Thyroid gland (tissue), 4 donors: ENCODE results near the gene UBXN4. TPM values are rescaled to one million over a fixed set of nuclear protein-coding genes. Genes with fewer than 3 reads are reported as not detected.

Source experiments
- DNase-seq, 2 donors: peaks; one replicate each; pipeline ENCODE4 v3.0.0-alpha.2; 2019
- H3K27ac ChIP-seq, 3 donors: fragments of 200-600 bp; sonication (generic); 1 replicate in 2 of 3; 2 replicates in 1 of 3; pipeline ENCODE4 v1.5.1; 2016 to 2019; ENCODE audit warnings: mild to moderate bottlenecking in 1 of 3, moderate library complexity in 1 of 3
- H3K27me3 ChIP-seq: fragments of 200-600 bp; sonication (generic); one replicate; pipeline ENCODE4 v1.5.1; 2019
- H3K36me3 ChIP-seq, 2 donors: fragments of 200-600 bp; sonication (generic); one replicate each; pipeline ENCODE4 v1.5.1; 2016 to 2019
- H3K4me1 ChIP-seq, 2 donors: fragments of 200-600 bp; sonication (generic); one replicate each; pipeline ENCODE4 v1.5.1; 2017 to 2019
- H3K4me3 ChIP-seq, 3 donors: fragments of 200-600 bp; sonication (generic); replicated peaks in 1 of 3; 1 replicate in 2 of 3; 2 replicates in 1 of 3; pipeline ENCODE4 v1.5.1; 2016; ENCODE audit warnings: mild to moderate bottlenecking in 1 of 3
- H3K9me3 ChIP-seq: fragments of 200-600 bp; sonication (generic); one replicate; pipeline ENCODE4 v1.5.1; 2017
- POLR2A ChIP-seq, 2 donors: fragments of 450-650 bp; IDR thresholded peaks; one replicate each; pipeline ENCODE4 v1.6.1; 2017; ENCODE audit warnings: antibody characterized with exemption in 2 of 2, mild to moderate bottlenecking in 2 of 2, moderate library complexity in 1 of 2
- WGBS, 2 donors: methylation state at CpG; one replicate each; pipeline ENCODE4 v1.1.5; 2017; 5-methylcytosine and 5-hydroxymethylcytosine counted together
- intact Hi-C: fragments of 100-400 bp; cut with DNase I; formaldehyde crosslinking; loops from one replicate; pipeline ENCODE4 v1.15.1; 2023
- total RNA-seq, 4 donors: library from RNA; depleted of rRNA; stranded (reverse); fragments of >200 nt; gene quantifications; one replicate each; pipeline ENCODE4 v1.2.3, GENCODE V29; 2016
- TF ChIP-seq, protein P1 (sequence below), 6 experiments: fragments of 200-600 bp in 3 of 6; fragments of 450-650 bp in 3 of 6; sonication (generic) in 3 of 6; IDR thresholded peaks; one replicate each; pipeline ENCODE4 v1.5.1; 2016 to 2019; ENCODE audit warnings: antibody characterized with exemption in 6 of 6, mild to moderate bottlenecking in 2 of 6, inconsistent platforms in 1 of 6, moderate library complexity in 1 of 6

UBXN4 gene
- total RNA-seq, 4 donors from 2014 or later = 83.6 to 134 (median 98.6) TPM

DNA sequence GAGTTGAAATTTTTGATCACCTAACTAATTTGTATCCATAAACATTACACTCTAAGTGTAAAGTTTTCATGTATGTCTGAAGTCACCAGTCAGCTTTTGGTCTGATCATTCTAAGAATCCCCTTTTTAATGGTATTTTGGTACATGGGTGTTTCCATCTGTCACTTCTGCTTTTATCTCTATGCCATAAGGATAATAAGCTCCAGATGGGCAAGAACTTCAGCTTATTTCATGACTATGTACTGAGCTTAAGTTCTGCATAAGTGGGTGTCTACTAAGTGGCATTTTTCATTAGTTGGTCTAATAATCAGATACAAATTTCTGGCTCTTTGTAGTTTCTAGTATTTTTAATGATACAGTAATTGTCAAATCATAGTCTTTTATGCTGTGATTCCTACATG is 20.4 kb downstream of the UBXN4 start:
- H3K27ac ChIP-seq = no peak overlapping the region
- no peaks in the 10 kb centered on the region for H3K27me3 ChIP-seq
- no peaks in the 10 kb centered on the region for H3K4me1 ChIP-seq
- intact Hi-C loops = no loop called here
- no peaks in the 10 kb centered on the region for H3K9me3 ChIP-seq
- H3K4me3 ChIP-seq = no peak overlapping the region
- DNase-seq = no peak
- no peak for TF ChIP-seq POLR2A (IDR thresholded peaks at IDR 0.05)
- TF ChIP-seq, protein P1, sequence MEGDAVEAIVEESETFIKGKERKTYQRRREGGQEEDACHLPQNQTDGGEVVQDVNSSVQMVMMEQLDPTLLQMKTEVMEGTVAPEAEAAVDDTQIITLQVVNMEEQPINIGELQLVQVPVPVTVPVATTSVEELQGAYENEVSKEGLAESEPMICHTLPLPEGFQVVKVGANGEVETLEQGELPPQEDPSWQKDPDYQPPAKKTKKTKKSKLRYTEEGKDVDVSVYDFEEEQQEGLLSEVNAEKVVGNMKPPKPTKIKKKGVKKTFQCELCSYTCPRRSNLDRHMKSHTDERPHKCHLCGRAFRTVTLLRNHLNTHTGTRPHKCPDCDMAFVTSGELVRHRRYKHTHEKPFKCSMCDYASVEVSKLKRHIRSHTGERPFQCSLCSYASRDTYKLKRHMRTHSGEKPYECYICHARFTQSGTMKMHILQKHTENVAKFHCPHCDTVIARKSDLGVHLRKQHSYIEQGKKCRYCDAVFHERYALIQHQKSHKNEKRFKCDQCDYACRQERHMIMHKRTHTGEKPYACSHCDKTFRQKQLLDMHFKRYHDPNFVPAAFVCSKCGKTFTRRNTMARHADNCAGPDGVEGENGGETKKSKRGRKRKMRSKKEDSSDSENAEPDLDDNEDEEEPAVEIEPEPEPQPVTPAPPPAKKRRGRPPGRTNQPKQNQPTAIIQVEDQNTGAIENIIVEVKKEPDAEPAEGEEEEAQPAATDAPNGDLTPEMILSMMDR (IDR thresholded peaks at IDR 0.05) = no peak
- peaks cover 39 to 65% of the 10 kb centered on the region in 2 donors for H3K36me3 ChIP-seq

DNA sequence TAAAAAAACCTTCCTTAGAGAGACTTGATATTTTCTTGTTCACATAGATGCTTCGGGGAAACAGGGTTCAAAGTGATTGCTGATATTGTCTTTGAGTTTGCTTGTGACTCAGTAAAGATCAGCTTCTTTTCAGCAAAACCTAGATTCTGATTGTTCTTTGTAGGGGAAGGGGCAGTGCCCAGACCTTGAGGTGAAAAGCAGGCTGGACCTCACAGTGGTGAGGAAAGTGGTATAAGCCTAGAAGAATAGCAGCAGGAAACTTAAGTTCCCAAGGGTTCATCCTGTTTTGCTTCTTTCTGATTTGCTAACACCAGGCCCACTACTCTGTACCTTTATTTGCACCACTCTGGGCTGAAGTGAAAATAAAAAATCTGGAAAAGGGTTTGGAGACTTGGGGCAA is 20.9 kb downstream of the UBXN4 start:
- no peak for TF ChIP-seq POLR2A (IDR thresholded peaks at IDR 0.05)
- TF ChIP-seq, protein P1 (IDR thresholded peaks at IDR 0.05) = no peak
- Histone ChIP-seq H3K27me3 (no peaks in the 10 kb centered on the region), H3K4me3 (no peak overlapping the region), H3K27ac (no peak overlapping the region), H3K36me3 (peaks cover 38 to 61% of the 10 kb centered on the region in 2 donors), H3K9me3 (no peaks in the 10 kb centered on the region), H3K4me1 (no peaks in the 10 kb centered on the region)
- intact Hi-C loops = no loop called here
- no peak for DNase-seq
- 88 to 93% methylated on average over 1 of the region's 1 CpG for WGBS, 2 donors

DNA sequence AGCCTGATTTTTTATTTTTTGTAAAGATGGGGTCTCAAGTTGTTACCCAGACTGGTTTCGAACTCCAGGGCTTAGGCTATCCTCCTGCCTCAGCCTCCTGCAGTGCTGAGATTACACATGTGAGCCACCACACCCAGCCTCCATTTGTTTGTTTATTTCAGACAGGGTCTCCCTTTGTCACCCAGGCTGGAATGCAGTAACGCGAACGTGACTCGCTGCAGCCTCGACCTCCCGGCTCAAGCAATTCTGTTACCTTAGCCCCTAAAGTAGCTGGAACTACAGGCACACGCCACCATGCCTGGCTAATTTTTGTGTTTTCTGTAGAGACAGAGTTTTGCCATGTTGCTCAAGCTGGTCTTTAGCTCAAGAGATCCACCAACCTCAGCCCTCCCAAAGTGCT is 27.2 kb downstream of the UBXN4 start:
- H3K4me1 ChIP-seq = no peaks in the 10 kb centered on the region
- no peaks in the 10 kb centered on the region for H3K9me3 ChIP-seq
- WGBS, 2 donors = 93 to 98% methylated on average over 8 of the region's 8 CpGs
- no peaks in the 10 kb centered on the region for H3K27me3 ChIP-seq
- intact Hi-C loops = no loop called here
- TF ChIP-seq, protein P1 (IDR thresholded peaks at IDR 0.05) = no peak
- TF ChIP-seq POLR2A (IDR thresholded peaks at IDR 0.05) = no peak
- no peak overlapping the region for H3K4me3 ChIP-seq
- H3K36me3 ChIP-seq = peaks cover 54 to 70% of the 10 kb centered on the region in 2 donors
- no peak for DNase-seq
- no peak overlapping the region for H3K27ac ChIP-seq

DNA sequence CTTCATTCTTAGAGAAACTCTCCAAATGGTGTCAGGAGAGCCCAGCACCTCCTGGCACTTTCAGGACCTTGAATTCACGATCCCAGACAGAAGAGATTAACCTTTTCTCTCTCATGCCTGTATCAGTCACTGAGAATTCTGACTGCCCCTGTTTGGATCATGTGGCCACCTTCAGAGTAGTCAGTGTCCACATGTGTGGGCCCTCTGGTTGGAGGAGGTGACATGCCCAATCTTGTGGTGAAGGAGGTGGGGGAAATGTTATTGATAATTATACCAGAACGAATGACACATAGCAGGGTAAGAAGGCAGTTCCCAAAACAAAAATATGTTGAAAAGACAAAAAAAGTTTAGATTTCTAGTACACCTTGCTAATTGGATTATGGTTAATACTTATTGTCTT is 31.7 kb downstream of the UBXN4 start:
- no peak overlapping the region for H3K4me3 ChIP-seq
- H3K4me1 ChIP-seq = no peaks in the 10 kb centered on the region
- H3K36me3 ChIP-seq = peaks cover 59 to 81% of the 10 kb centered on the region in 2 donors
- no peaks in the 10 kb centered on the region for H3K27me3 ChIP-seq
- H3K27ac ChIP-seq = no peak overlapping the region
- H3K9me3 ChIP-seq = no peaks in the 10 kb centered on the region
- 98% methylated on average over 2 of the region's 2 CpGs for WGBS, 2 donors
- intact Hi-C loops = no loop called here
- no peak for DNase-seq
- TF ChIP-seq, protein P1 (IDR thresholded peaks at IDR 0.05) = no peak

DNA sequence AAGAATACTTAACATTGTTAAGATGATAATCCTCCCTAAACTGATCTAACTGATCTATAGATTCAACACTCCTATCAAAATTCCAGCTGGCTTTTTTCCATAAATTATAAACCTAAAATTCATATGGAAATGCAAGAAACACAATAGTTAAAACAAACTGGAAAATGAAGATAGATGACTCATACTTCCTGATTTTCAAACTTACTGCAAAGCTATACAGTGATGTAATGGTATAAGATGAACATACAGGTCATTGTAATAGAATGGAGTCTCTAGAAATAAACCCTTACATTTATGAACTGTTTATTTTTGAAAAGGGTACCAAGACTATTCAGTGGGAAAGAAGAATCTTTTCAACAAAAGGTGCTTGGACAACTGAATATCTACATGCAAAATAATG is 32.3 kb downstream of the UBXN4 start:
- no peak for DNase-seq
- Histone ChIP-seq H3K27me3 (no peaks in the 10 kb centered on the region), H3K36me3 (peaks cover 57 to 80% of the 10 kb centered on the region in 2 donors), H3K9me3 (no peaks in the 10 kb centered on the region), H3K4me1 (no peaks in the 10 kb centered on the region), H3K27ac (no peak overlapping the region), H3K4me3 (no peak overlapping the region)
- intact Hi-C loops = no loop called here
- TF ChIP-seq, protein P1 (IDR thresholded peaks at IDR 0.05) = no peak
- no peak for TF ChIP-seq POLR2A (IDR thresholded peaks at IDR 0.05)
